ENCODE measurements around the gene SRPK3. TPM values are rescaled to one million over a fixed set of nuclear protein-coding genes. Genes with fewer than 3 reads are reported as not detected.

Gene SRPK3
- total RNA-seq, 4 donors from 2014 or later: 0.49 to 2.1 (median 1.5) TPM

- no peak for TF ChIP-seq CTCF (IDR thresholded peaks at IDR 0.05; ENCODE audit: low read depth)
These were observed 2.0 kb downstream of the SRPK3 start for GRCh38 chrX:153782871-153783270.

- TF ChIP-seq CTCF (IDR thresholded peaks at IDR 0.05; ENCODE audit: low read depth): no peak
These were observed 2.7 kb downstream of the SRPK3 start for GRCh38 chrX:153783378-153784013.

- TF ChIP-seq CTCF (IDR thresholded peaks at IDR 0.05; ENCODE audit: low read depth): no peak
These were observed 3.6 kb downstream of the SRPK3 start for GRCh38 chrX:153784325-153784967.

GRCh38 chrX:153786669-153787068, 5.8 kb downstream of the SRPK3 start:
- no peak for TF ChIP-seq CTCF (IDR thresholded peaks at IDR 0.05; ENCODE audit: low read depth)

GRCh38 chrX:153789654-153790053, 8.8 kb downstream of the SRPK3 start:
- no peak for TF ChIP-seq CTCF (IDR thresholded peaks at IDR 0.05; ENCODE audit: low read depth)

- no peak for TF ChIP-seq CTCF (IDR thresholded peaks at IDR 0.05; ENCODE audit: low read depth)
These were observed 10.4 kb downstream of the SRPK3 start for GRCh38 chrX:153791104-153791852.

- no peak for TF ChIP-seq CTCF (IDR thresholded peaks at IDR 0.05; ENCODE audit: low read depth)
These were observed 11.5 kb downstream of the SRPK3 start for GRCh38 chrX:153792368-153792767.

Data from subcutaneous adipose tissue (tissue), 4 donors.